ENCODE data around the gene LCE4A. TPM values are rescaled to one million over a fixed set of nuclear protein-coding genes. Genes with fewer than 3 reads are reported as not detected.

LCE4A gene
- total and polyA plus RNA-seq, 10 of the 15 experiments (the other 5 are each of a cell fraction or from before 2014, with no cell fraction given): not detected

DNA sequence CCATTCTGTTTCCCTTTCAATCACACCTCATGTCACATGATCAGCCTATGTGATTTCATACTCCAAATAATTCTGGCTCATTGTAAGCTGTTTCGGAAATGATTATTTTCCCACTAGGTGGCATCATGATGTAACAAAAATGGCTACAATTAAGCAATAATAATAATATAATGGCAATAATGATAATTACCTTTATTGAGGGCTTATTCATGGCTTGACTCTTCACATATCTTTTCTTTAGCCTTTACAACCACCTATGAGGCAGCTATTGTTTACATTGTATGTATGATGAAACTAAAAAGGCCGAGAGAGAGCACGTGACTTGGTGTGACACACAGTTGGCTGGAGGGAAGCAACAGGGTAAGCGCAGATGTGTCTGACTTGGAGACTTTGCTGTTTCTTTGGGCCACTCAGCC is 37.3 kb downstream of the LCE4A start:
- ChIA-PET POLR2A (no interaction called here), SMC1A (ENCODE audit: uncharacterized antibody, unreplicated experiment) (interaction anchor here (1.2 kb wide), 1 partner anchor 165 kb away, joined by 3 read pairs; no protein-coding TSS in a partner anchor), CTCF (interaction anchor here (1.1 to 1.2 kb wide), 2 partner anchors 10 to 178 kb away, joined by 3 read pairs; no protein-coding TSS in a partner anchor), RAD21 (ENCODE audit: unreplicated experiment) (no interaction called here)
- Histone ChIP-seq H3K27me3 (replicated peaks in 1 of 2; ENCODE audit: control insufficient read depth in 2 of 2, insufficient read depth in 2 of 2, low read length in 1 of 2) (no peaks in the 10 kb centered on the region; a peak in 1 of 4 replicates), H3K36me3 (ENCODE audit: control insufficient read depth in 2 of 2, insufficient read depth in 2 of 2, low read length in 1 of 2) (no peaks in the 10 kb centered on the region), H3K9me3 (replicated peaks; ENCODE audit: control insufficient read depth, insufficient read depth, low read length) (no peaks in the 10 kb centered on the region), H3K27ac (ENCODE audit: control insufficient read depth, insufficient read depth) (no peak overlapping the region), H3K4me2 (ENCODE audit: control insufficient read depth, insufficient read depth) (no peak overlapping the region), H3K4me1 (ENCODE audit: control insufficient read depth, insufficient read depth, low read length) (no peaks in the 10 kb centered on the region), H4K20me1 (ENCODE audit: control insufficient read depth, insufficient read depth) (no peaks in the 10 kb centered on the region), H3K4me3 (no peak overlapping the region), H3K9ac (ENCODE audit: control insufficient read depth, insufficient read depth, low read length) (no peak overlapping the region), H3K79me2 (ENCODE audit: control insufficient read depth, insufficient read depth, low read length) (no peaks in the 10 kb centered on the region), H2AFZ (ENCODE audit: control insufficient read depth, low read depth, low read length) (no peak overlapping the region)
- BruUV-seq (replicated peaks): no TSS peak
- no peak for ATAC-seq
- FAIRE-seq: no peak
- no peak for DNase-seq (ENCODE audit: low read depth, low spot score)
- intact Hi-C loops (cut with micrococcal nuclease; ENCODE audit: unreplicated experiment) (no loop called here), in situ Hi-C loops (cut with MboI) (no loop called here)
- TF ChIP-seq NRF1 (conservative IDR thresholded peaks at IDR 0.05; ENCODE audit: low read depth, low read length): no peak
- TF ChIP-seq, protein P1, sequence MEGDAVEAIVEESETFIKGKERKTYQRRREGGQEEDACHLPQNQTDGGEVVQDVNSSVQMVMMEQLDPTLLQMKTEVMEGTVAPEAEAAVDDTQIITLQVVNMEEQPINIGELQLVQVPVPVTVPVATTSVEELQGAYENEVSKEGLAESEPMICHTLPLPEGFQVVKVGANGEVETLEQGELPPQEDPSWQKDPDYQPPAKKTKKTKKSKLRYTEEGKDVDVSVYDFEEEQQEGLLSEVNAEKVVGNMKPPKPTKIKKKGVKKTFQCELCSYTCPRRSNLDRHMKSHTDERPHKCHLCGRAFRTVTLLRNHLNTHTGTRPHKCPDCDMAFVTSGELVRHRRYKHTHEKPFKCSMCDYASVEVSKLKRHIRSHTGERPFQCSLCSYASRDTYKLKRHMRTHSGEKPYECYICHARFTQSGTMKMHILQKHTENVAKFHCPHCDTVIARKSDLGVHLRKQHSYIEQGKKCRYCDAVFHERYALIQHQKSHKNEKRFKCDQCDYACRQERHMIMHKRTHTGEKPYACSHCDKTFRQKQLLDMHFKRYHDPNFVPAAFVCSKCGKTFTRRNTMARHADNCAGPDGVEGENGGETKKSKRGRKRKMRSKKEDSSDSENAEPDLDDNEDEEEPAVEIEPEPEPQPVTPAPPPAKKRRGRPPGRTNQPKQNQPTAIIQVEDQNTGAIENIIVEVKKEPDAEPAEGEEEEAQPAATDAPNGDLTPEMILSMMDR (IDR thresholded peaks at IDR 0.05 in 2 of 3, conservative IDR thresholded peaks at IDR 0.05 in 1 of 3; ENCODE audit: control insufficient read depth in 2 of 3, extremely low read depth in 1 of 3, insufficient read depth in 1 of 3, low read depth in 3 of 3, low read length in 3 of 3): peak in 2 of 3 experiments; percentile 7 to 8; a peak in 1 of 6 replicates
- TF ChIP-seq RAD51 (IDR thresholded peaks at IDR 0.05): peak; percentile 17; the same call in 1 of the 2 replicates
- 58% methylated on average over 4 of the region's 4 CpGs for WGBS (ENCODE audit: insufficient coverage, insufficient replicate concordance, low lambda C conversion rate, missing lambda C conversion rate)

DNA sequence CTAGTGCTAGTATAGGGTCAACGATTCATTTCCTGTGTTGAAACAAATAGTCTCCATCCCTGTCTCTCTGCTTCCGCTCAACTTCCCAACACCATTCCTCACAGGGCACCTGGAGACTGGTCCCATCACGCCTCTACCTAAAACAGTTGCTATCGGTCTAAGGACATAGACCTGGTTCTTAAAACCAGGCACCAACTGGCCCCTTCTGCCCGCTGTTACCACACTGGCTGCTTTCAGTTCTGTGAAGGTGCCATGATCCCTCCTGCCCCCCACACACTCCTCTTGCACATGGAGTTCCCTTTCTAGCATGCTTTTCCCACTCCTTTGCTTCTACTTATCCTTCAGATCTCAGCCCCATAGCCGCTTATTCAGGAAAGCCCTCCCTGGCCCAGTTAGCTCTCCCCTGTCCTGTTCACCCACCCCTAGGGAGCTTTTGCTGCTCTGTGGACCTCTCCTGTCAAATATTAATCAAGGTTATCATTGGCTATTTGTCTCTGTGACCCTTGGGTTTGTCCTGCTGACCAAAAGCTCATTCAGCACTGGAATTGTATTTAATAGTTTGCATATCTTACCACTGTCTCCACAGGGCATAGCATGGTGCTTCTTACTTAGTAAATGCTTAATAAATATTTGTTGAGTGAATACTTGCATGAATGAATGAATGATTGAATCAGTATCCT is 37.9 kb downstream of the LCE4A start:
- ChIA-PET RAD21 (ENCODE audit: unreplicated experiment) (no interaction called here), SMC1A (ENCODE audit: uncharacterized antibody, unreplicated experiment) (no interaction called here), CTCF (interaction anchor here (1.1 kb wide), 1 partner anchor 11 kb away, joined by 3 read pairs; no protein-coding TSS in a partner anchor), POLR2A (no interaction called here)
- no peaks in the 10 kb centered on the region for H3K79me2 ChIP-seq (ENCODE audit: control insufficient read depth, insufficient read depth, low read length)
- no peak overlapping the region for H3K4me3 ChIP-seq
- no peak for DNase-seq (ENCODE audit: low read depth, low spot score)
- H3K9ac ChIP-seq (ENCODE audit: control insufficient read depth, insufficient read depth, low read length): no peak overlapping the region
- 52% methylated on average over 6 of the region's 6 CpGs for WGBS (ENCODE audit: insufficient coverage, insufficient replicate concordance, low lambda C conversion rate, missing lambda C conversion rate)
- intact Hi-C loops (cut with micrococcal nuclease; ENCODE audit: unreplicated experiment) (no loop called here), in situ Hi-C loops (cut with MboI) (no loop called here)
- no peaks in the 10 kb centered on the region for H3K9me3 ChIP-seq (replicated peaks; ENCODE audit: control insufficient read depth, insufficient read depth, low read length)
- H3K4me1 ChIP-seq (ENCODE audit: control insufficient read depth, insufficient read depth, low read length): no peaks in the 10 kb centered on the region
- no peaks in the 10 kb centered on the region for H4K20me1 ChIP-seq (ENCODE audit: control insufficient read depth, insufficient read depth)
- ATAC-seq: no peak
- BruUV-seq (replicated peaks): no TSS peak
- H3K27ac ChIP-seq (ENCODE audit: control insufficient read depth, insufficient read depth): no peak overlapping the region
- no peak for FAIRE-seq
- no peak overlapping the region for H2AFZ ChIP-seq (ENCODE audit: control insufficient read depth, low read depth, low read length)
- no peaks in the 10 kb centered on the region for H3K36me3 ChIP-seq (ENCODE audit: control insufficient read depth in 2 of 2, insufficient read depth in 2 of 2, low read length in 1 of 2)
- H3K27me3 ChIP-seq (replicated peaks in 1 of 2; ENCODE audit: control insufficient read depth in 2 of 2, insufficient read depth in 2 of 2, low read length in 1 of 2): no peaks in the 10 kb centered on the region; a peak in 1 of 4 replicates
- TF ChIP-seq BHLHE40 (IDR thresholded peaks at IDR 0.05; ENCODE audit: borderline replicate concordance in 1 of 2, low read depth in 2 of 2, low read length in 1 of 2) (no peak), RCOR1 (conservative IDR thresholded peaks at IDR 0.05; ENCODE audit: low read depth, low read length) (no peak), SREBF1 (IDR thresholded peaks at IDR 0.05; ENCODE audit: low read length) (no peak), SUPT20H (IDR thresholded peaks at IDR 0.05; ENCODE audit: borderline replicate concordance, control insufficient read depth, low read depth, low read length) (no peak), IRF4 (IDR thresholded peaks at IDR 0.05; ENCODE audit: low read depth, low read length) (no peak), EP300 (IDR thresholded peaks at IDR 0.05; ENCODE audit: borderline replicate concordance in 1 of 2, control insufficient read depth in 1 of 2, low read depth in 2 of 2, low read length in 2 of 2) (no peak), CHD2 (IDR thresholded peaks at IDR 0.05; ENCODE audit: borderline replicate concordance, low read depth, low read length) (no peak), SPI1 (IDR thresholded peaks at IDR 0.05; ENCODE audit: borderline replicate concordance, insufficient read depth, low read depth, low read length) (no peak), EGR1 (IDR thresholded peaks at IDR 0.05; ENCODE audit: borderline replicate concordance in 1 of 2, low read depth in 2 of 2, low read length in 2 of 2) (no peak), YBX1 (IDR thresholded peaks at IDR 0.05) (no peak), MYC (IDR thresholded peaks at IDR 0.05; ENCODE audit: insufficient read depth, insufficient read length, insufficient replicate concordance, low read length, severe bottlenecking) (no peak)
- H3K4me2 ChIP-seq (ENCODE audit: control insufficient read depth, insufficient read depth): no peak overlapping the region

All from GM12878 (cell line).